Fibroblast of lung (primary cell): ENCODE data around the gene PIEZO2. TPM values are rescaled to one million over a fixed set of nuclear protein-coding genes. Genes with fewer than 3 reads are reported as not detected.
"Not testable (repeated sequence)": the region's sequence is repeated elsewhere in the genome, so short reads cannot be mapped to it uniquely, and the experiment has no call there.

Source experiments
- DNase-seq, 2 donors: peaks; one replicate each; pipeline versions ENCODE4 v3.0.0 to v3.0.0-alpha.2; 2010; ENCODE audit warnings: low read depth in 2 of 2
- H2AFZ ChIP-seq: 2 replicates; pipeline ENCODE4 v1.5.1; 2012; ENCODE audit warnings: low read length, control low read depth, inconsistent platforms
- H3K27ac ChIP-seq: 2 replicates; pipeline ENCODE4 v1.5.1; 2011; ENCODE audit warnings: low read length, control low read depth; ENCODE audit not compliant: insufficient read depth
- H3K27me3 ChIP-seq: 2 replicates; pipeline ENCODE4 v1.5.1; 2011; ENCODE audit warnings: mild to moderate bottlenecking, low read length; ENCODE audit not compliant: control insufficient read depth, insufficient read depth
- H3K36me3 ChIP-seq: 2 replicates; pipeline ENCODE4 v1.5.1; 2011; ENCODE audit warnings: low read length; ENCODE audit not compliant: control insufficient read depth, insufficient read depth
- H3K4me1 ChIP-seq: 2 replicates; pipeline ENCODE4 v1.5.1; 2011; ENCODE audit warnings: low read length; ENCODE audit not compliant: control insufficient read depth, insufficient read depth; ENCODE audit errors: extremely low read depth
- H3K4me2 ChIP-seq: 2 replicates; pipeline ENCODE4 v1.5.1; 2011; ENCODE audit warnings: low read length, control low read depth; ENCODE audit not compliant: insufficient read depth; ENCODE audit errors: extremely low read depth
- H3K4me3 ChIP-seq, 4 experiments: fragments of 200-600 bp in 1 of 4; sonication (generic) in 1 of 4; replicated peaks in 1 of 4; 2 replicates each; pipeline ENCODE4 v1.5.1; 2011 to 2016; ENCODE audit warnings: low read length in 4 of 4, low read depth in 3 of 4, mild to moderate bottlenecking in 3 of 4, control low read depth in 2 of 4, inconsistent platforms in 1 of 4, mixed read lengths in 1 of 4; ENCODE audit not compliant: insufficient read depth in 1 of 4; ENCODE audit errors: control extremely low read depth in 1 of 4
- H3K79me2 ChIP-seq: 2 replicates; pipeline ENCODE4 v1.5.1; 2012; ENCODE audit warnings: mild to moderate bottlenecking, low read length, inconsistent platforms; ENCODE audit not compliant: control insufficient read depth, insufficient read depth
- H3K9ac ChIP-seq: 2 replicates; pipeline ENCODE4 v1.5.1; 2011; ENCODE audit warnings: mild to moderate bottlenecking, low read length, control low read depth; ENCODE audit not compliant: insufficient read depth
- H3K9me3 ChIP-seq: 2 replicates; pipeline ENCODE4 v1.5.1; 2012; ENCODE audit warnings: low read depth, low read length; ENCODE audit not compliant: control insufficient read depth, insufficient read depth
- H4K20me1 ChIP-seq: 2 replicates; pipeline ENCODE4 v1.5.1; 2011; ENCODE audit warnings: low read length; ENCODE audit not compliant: control insufficient read depth, insufficient read depth; ENCODE audit errors: extremely low read depth
- CTCF ChIP-seq, 2 donors: IDR thresholded peaks in 1 of 2; conservative IDR thresholded peaks in 1 of 2; 1 replicate in 1 of 2; 2 replicates in 1 of 2; pipeline ENCODE4 v1.5.1; 2011 to 2012; ENCODE audit warnings: low read length in 2 of 2, control low read depth in 1 of 2, inconsistent platforms in 1 of 2, low read depth in 1 of 2, mild to moderate bottlenecking in 1 of 2
- EZH2 ChIP-seq: IDR thresholded peaks from 2 replicates; pipeline ENCODE4 v1.5.1; 2012; ENCODE audit warnings: low read length, control low read depth, mild to moderate bottlenecking; ENCODE audit errors: missing control alignments
- polyA plus RNA-seq, 2 donors: library from polyadenylated mRNA; depleted of rRNA in 1 of 2; stranded (reverse) in 1 of 2; unstranded in 1 of 2; fragments of >200 nt; gene quantifications; 2 replicates each; pipeline ENCODE4 v1.2.1, GENCODE V29; 2011 to 2012; ENCODE audit warnings: missing spikeins in 1 of 2
- total RNA-seq: library from RNA; depleted of rRNA; stranded (reverse); fragments of >200 nt; gene quantifications from 2 replicates; pipeline ENCODE4 v1.2.1, GENCODE V29; 2014

PIEZO2 gene
- total and polyA plus RNA-seq, 2 donors (not counting 1 experiment from before 2014, with no cell fraction given) = 1.2 to 6.6 TPM

DNA sequence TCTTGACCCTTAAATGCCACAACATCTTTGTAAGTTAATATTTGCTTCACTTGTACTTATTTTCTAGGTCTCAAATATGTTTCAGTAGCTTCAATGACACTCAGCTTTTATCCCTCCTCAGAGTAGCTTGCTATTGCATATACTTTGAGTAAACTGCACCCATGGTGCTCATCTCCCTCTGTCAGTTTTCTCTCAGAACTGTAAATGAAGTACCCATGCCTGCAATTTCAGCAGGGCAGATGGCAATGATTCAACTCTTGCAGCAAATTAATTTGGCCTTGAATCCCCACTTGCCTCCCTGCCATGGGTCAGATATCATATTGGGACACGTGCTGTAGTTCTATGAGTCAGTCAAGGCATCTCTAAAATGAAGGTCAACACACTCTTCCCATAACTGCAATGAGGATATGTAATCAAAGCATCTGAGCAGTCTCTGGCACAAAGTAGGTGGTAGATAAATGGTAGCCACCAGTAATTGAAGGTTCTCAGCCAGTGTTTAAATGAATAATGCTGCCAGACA lies 225.8 kb downstream of the PIEZO2 start:
- peaks cover 13% of the 10 kb centered on the region for H3K4me1 ChIP-seq
- no peak overlapping the region for H3K27ac ChIP-seq
- H3K79me2 ChIP-seq = no peaks in the 10 kb centered on the region
- TF ChIP-seq CTCF (conservative IDR thresholded peaks at IDR 0.05 in 1 of 2, IDR thresholded peaks at IDR 0.05 in 1 of 2; ENCODE audit: low read depth in 1 of 2, low read length in 2 of 2) (no peak), EZH2 (no peak)
- H3K9ac ChIP-seq = no peak overlapping the region
- no peak overlapping the region for H3K4me3 ChIP-seq
- H2AFZ ChIP-seq = no peak overlapping the region
- no peaks in the 10 kb centered on the region for H3K27me3 ChIP-seq
- no peak overlapping the region for H3K4me2 ChIP-seq
- no peaks in the 10 kb centered on the region for H4K20me1 ChIP-seq
- peak in 1 of 2 donors; percentile 66 for DNase-seq
- H3K9me3 ChIP-seq = no peaks in the 10 kb centered on the region
- no peaks in the 10 kb centered on the region for H3K36me3 ChIP-seq

- Histone ChIP-seq H3K27me3 (no peaks in the 10 kb centered on the region), H3K27ac (no peak overlapping the region), H3K9me3 (no peaks in the 10 kb centered on the region), H3K9ac (no peak overlapping the region), H3K36me3 (no peaks in the 10 kb centered on the region), H3K4me1 (peaks cover 9% of the 10 kb centered on the region), H3K79me2 (no peaks in the 10 kb centered on the region), H4K20me1 (no peaks in the 10 kb centered on the region), H3K4me3 (no peak overlapping the region), H3K4me2 (no peak overlapping the region), H2AFZ (no peak overlapping the region)
- DNase-seq = peak; percentile 28 to 50
- no peak for TF ChIP-seq CTCF (conservative IDR thresholded peaks at IDR 0.05 in 1 of 2, IDR thresholded peaks at IDR 0.05 in 1 of 2; ENCODE audit: low read depth in 1 of 2, low read length in 2 of 2)
- no peak for TF ChIP-seq EZH2
Observed at GRCh38 chr18:10923141-10923540, 226.2 kb downstream of the PIEZO2 start.

- not testable (repeated sequence) for H3K9ac ChIP-seq, H4K20me1 ChIP-seq, H3K4me2 ChIP-seq, H3K79me2 ChIP-seq, H3K4me1 ChIP-seq, H3K4me3 ChIP-seq, H3K27ac ChIP-seq, H3K27me3 ChIP-seq, H3K9me3 ChIP-seq, H3K36me3 ChIP-seq, H2AFZ ChIP-seq
- DNase-seq = peak in 1 of 2 donors; percentile 17
Observed at GRCh38 chr18:10922712-10923111, 226.7 kb downstream of the PIEZO2 start.

DNA sequence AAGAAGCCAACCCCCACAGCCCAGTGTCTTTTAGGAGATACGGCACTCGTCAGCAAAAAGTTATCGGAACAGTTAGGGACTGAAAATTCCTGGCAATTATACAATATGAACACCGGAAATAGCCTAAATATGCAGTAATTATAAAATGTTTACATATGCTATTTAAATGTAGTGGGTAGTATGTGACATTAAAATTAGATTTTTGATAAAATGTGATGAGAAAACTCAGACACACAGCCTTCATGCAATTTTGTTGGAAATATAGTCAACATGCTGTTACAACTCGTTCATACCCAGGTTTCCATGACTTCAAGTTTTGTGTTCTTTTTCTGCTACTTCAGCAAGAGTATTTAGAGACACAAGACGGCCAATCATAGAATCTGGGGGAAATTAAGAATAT lies 229.1 kb downstream of the PIEZO2 start:
- H3K27me3 ChIP-seq, H3K79me2 ChIP-seq, H3K4me2 ChIP-seq, DNase-seq, H3K27ac ChIP-seq, H3K9ac ChIP-seq, H2AFZ ChIP-seq, H3K9me3 ChIP-seq, H3K36me3 ChIP-seq, H4K20me1 ChIP-seq, H3K4me1 ChIP-seq, H3K4me3 ChIP-seq: not testable (repeated sequence)
